OCI-M2 (cell line): Measurements from ENCODE around the gene COG8.
"Not testable (repeated sequence)": the region's sequence is repeated elsewhere in the genome, so short reads cannot be mapped to it uniquely, and the experiment has no call there.

Experiments used
- DNase-seq: peaks from one replicate; lab custom pipeline; 2025; ENCODE audit not compliant: unreplicated experiment; lab: John Stamatoyannopoulos, UW

Gene COG8, protein sequence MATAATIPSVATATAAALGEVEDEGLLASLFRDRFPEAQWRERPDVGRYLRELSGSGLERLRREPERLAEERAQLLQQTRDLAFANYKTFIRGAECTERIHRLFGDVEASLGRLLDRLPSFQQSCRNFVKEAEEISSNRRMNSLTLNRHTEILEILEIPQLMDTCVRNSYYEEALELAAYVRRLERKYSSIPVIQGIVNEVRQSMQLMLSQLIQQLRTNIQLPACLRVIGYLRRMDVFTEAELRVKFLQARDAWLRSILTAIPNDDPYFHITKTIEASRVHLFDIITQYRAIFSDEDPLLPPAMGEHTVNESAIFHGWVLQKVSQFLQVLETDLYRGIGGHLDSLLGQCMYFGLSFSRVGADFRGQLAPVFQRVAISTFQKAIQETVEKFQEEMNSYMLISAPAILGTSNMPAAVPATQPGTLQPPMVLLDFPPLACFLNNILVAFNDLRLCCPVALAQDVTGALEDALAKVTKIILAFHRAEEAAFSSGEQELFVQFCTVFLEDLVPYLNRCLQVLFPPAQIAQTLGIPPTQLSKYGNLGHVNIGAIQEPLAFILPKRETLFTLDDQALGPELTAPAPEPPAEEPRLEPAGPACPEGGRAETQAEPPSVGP

DNA sequence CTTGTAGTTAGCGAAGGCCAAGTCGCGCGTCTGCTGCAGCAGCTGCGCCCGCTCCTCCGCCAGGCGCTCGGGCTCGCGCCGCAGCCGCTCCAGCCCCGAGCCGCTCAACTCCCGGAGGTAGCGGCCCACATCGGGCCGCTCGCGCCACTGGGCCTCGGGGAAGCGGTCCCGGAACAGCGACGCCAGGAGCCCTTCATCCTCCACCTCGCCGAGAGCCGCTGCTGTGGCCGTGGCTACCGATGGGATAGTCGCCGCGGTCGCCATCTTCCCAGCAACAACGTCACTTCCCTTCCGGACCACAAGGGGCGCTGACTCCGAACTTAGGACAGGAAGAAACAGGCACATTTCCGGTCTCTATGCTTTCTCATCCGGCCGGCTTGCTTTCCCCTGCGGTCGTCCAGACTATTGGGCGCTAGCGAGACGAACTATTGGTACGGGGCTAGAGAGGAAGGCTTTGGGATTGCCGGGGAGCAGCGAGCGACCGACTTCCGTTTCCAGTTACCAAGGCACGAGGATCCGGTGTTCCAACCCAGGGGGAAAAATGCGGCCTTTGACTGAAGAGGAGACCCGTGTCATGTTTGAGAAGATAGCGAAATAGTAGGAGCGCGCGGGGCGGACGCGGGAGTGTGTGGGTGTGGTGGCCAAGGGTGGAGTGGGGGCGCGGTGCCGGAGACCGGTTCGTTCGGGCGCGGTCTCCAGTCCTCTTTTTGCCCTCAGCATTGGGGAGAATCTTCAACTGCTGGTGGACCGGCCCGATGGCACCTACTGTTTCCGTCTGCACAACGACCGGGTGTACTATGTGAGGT, at the start of gene COG8, which contains the start of gene NIP7:
COG8 (minus strand) TSS at position 276 of the 806 bp plus-strand sequence; CDS start at position 264, 12 bp downstream.
NIP7 (plus strand) TSS at position 484 of the 806 bp plus-strand sequence; CDS start at position 542, 58 bp downstream.
- DNase-seq, result peak; percentile 73

DNA sequence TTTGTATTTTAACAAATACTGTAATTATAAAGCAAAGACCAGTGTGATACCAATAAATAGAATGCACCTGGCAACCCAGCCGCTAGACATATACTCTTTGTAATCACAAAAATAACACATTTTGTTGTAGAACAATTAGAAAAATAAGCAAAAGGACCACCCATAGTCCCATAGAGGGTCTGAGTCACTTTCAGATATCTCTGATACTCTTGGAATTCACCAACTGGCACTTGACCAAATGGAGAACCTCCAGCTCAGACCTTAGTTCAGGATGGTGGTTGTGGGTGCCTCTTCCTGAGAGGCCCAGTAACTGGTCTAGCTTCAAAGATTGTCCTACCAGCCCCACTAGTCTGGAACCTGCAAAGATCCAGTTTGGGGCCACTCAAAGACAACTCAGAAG, 47.2 kb upstream of the COG8 start:
- DNase-seq, result no peak

DNA sequence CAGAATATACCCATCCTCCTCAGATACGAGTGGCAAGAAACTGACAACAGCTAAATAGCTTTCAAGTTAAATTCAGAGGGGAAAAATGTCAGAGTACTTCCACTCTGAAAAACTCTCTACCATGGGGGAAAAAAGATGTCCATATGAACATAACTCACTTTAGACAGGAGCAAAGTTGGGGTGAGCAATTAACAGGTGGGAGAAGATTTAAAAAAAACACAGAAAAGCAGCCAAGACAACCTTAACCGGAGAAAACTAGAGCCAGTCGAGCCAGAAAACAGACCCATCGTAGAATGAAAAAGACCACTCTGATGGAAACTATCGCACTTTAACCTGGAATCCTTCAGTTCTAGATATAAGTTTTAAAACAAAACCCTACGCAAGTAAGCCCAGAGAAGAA, 45.6 kb upstream of the COG8 start:
- no peak for DNase-seq

DNA sequence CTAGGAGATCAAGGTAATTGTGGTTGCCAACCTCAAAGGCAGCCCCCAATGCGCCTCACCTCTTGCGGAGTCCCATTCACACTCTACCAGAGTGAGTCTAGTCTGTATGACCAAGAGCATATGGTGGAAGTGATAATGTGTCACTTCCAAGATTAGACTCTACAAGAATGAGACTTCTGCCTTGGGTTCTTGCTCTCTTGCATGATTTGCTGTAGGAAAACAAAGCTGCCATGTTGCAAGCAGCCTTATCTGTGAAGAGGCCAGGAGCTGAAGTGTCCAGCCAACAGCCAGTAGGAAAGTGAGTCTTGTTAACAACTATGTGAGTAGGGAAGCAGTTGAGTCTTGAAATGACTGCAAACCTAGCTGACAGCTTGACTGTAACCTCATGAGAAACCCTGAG, 43.1 kb upstream of the COG8 start:
- no peak for DNase-seq

DNA sequence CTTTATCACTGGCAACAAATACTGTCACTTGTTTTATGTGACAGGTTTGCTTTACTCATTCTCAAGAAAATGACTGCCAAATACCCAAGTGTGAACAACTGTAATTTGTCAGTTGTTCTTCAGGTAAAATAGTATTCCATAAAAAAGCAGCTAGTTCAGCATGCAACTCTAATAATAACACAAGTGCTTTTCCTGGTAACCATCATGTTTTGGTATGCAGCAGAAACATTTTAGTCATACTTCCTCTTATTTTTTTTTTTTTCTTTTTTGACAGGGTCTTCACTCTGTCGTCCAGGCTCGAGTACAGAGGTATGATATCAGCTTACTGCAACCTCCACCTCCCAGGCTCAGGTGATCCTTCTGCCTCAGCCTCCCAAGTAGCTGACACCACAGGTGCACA, 41.9 kb upstream of the COG8 start:
- no peak for DNase-seq

DNA sequence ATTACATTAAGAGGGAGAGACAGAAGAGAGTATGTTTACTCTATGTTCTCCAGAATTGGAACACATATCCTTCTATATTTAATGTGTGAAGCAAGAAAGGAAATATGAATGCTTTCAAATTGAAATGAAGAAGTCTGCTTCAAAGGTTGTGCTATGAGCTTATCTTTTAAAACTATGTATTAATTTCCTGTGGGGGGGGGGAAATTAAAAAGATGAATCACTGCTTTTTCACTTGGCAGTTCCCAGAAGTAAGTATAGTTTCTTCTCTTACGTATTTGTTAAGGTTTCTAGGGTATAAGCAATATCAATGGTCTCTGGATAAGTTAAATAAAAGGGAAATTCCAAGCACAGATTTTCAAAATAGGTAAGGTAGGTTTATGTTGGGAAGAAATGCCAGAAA, 39.4 kb upstream of the COG8 start:
- DNase-seq, result no peak

DNA sequence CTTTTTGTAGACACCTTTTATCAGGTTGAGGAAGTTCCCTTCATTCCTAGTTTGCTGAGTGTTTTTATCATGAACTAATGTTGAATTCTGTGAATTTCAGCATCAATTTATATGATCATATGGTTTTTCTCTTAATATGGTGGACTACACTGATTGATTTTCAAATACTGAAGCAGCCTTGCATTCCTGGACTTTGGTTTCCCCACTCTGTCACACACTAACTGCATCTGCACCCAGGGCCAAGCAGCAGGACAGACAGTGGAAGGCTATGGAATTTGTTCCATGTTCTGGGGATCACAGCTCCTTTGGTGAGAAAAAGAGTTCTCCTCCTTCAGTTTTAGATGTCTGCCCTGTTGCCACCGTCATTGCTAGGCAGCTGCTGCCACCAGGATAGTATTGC, 38.7 kb upstream of the COG8 start:
- DNase-seq, result no peak

DNA sequence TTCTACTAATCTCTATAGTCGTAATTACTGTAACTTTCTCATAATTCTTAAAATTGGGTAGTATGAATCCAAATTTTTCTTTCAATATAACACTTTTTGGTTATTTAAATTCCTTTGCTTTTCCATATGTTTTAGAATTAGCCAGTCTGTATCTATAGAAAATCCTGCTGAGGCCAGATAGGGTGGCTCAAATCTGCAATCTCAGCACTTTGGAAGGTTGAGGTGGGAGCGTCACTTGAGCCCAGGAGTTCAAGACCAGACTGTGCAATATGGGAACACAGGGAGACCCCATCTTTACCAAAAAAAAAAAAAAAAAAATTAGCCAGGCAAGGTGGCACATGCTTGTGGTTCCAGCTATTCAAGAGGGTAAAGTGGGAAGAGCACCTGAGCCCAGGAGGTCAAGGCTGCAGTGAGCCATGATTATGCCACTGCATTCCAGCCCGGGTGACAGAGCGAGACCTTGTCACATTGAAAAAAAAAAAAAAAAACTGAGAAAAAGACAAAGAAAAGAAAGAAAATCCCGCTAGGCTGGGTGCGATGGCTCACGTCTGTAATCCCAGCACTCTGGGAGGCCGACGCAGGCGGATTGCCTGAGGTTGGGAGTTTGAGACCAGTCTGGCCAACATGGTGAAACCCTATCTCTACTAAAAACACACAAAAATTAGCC, 37.2 kb upstream of the COG8 start:
- no peak for DNase-seq

DNA sequence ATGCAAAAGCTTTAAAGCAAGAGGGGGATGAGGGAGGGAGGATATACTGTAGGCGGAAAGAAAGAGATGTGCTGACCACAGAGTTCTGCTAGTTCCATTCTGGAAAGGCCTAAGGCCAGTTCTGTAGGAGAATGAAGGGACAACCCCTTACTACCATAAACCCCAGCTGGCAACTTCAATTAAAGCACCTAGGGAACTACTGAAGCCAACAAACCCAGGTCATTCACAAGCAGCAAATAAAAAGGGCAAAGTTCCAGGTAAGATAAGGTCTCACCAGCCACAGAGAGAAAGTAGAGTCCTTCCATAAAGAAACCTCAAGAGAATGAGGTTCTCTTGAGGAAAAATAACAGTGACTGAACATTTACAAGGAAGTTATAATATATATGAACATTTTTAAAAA, 33.7 kb upstream of the COG8 start:
- no peak for DNase-seq

DNA sequence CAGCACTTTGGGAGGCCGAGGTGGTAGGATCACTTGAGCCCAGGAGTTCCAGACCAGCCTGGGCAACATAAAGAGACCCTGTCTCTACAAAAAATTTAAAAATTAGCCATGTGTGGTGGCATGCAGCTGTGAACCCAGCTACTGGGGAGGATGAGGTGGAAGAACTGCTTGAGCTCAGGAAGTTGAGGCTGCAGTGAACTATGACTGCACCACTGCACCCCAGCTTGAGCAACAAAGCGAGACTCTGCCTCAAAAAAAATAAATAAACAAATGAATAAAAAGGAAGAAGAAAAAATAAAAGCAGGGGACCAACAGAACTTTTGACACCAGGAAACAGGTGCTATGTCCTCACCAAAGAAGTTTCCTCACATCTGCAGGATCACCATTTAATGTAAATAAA, 32.2 kb upstream of the COG8 start:
- DNase-seq, result no peak

DNA sequence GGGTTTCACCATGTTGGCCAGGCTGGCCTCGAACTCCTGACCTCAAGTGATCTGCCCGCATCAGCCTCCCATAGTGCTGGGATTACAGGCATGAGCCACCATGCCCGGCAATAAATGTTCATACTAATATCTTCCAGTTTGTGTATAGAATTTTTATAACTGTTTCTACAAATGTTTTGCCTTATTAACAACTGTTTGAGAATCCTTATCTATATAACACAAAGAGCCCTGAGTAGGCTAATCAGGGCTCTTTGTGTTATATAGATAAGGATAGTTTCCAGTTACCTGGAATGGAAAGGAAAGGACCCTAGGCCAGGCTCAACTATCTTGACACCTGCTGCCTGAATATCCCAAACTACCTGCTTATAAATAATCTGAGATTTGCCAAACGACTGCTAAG, 29.5 kb upstream of the COG8 start:
- DNase-seq, result no peak

DNA sequence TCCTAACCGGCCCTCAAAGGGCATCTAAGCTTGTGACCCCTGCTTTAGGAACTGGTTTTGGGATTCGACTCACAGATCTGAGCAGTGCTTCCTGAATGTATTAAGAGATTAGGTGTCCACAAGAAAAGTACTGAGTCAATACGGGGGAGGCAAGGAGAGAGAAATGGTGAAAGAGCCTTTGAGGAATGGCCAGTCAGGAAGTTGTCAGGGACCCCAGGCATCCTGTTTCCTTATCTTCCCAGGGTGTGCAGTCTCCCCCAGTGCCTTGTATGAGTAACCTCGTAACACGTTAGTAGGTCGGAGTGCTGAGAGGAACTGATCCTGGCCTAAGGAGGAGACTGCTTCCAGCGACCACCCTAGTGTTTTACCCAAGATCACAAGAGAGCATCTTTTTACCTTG, 28.6 kb upstream of the COG8 start:
- DNase-seq, result no peak

DNA sequence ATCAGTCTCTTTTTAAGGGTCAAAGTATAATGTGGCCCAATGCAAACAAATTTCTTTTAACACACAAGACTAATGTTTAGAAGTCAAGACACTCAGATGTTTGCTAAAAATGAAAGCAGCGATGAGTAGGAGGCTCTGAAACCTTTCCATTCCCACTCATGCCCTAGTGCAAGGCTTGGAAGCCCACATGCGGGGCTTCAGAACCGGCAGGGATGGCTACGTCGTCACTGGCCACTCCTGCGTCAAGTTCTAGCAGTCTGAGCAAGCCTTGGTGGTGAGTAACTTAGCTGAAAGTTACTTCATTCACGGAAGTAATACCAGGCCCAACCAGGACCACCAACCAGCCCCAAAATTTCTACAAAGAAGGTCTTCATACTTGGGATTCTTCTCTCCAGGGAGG, 27.1 kb upstream of the COG8 start:
- DNase-seq, result no peak

DNA sequence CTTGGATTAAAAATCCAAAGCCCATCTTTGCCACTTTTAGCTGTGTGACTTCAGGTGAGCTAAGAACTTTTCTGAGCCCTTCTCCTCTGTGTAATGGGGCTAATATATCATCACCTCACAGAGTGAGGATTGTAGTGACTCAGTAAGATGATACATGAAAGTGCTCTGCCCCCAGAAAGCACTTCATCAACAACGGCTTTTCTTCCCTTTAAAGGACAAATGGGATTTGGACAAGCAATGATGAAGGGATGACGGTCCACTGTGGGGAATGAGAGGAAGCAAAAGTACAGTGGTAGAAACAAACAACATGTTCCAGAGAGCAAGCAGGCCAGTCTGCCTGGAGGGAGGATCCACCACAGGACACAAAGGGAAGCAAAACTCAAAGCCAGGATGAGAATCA, 26.5 kb upstream of the COG8 start:
- no peak for DNase-seq

DNA sequence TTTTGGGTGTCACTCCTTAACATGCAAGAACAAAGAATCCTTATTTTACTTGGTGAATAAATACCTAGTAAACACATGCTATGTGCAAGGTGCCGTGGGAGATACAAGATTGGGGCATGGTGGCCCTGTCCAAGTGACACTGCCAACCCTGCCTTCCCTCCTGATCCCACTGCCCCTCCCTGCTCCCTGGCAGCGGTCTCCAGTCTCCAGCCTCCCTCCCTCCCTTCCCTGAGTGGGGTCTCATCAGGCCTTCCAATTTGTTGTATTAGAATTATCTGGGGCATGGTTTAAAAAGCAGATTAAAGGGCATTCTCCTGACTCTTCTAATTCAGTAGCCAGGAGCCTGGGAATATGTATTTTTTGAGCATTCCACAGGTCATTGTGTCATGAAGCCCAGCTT, 24.7 kb upstream of the COG8 start:
- no peak for DNase-seq

DNA sequence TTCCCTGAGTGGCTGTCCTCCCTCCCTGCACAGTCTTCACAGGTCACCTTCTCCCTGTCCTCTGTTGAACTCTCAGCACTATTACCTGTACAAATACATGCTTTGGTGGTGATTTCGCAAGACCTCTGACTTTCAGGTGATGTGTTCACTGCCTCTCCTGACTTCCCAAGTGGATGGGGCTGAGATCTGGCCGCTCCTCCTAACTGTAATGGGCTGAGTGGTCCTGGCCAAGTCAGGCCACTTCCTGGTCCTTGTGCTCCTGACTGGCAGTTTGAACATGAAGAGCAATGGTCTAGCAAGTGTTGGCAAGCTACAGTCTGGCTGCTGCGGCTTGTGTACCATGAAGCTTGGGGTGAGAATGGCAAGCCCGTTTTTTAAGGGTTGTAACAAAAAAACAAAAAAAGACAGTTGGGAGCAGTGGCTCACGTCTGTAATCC, 23.9 kb upstream of the COG8 start:
- DNase-seq, result no peak

DNA sequence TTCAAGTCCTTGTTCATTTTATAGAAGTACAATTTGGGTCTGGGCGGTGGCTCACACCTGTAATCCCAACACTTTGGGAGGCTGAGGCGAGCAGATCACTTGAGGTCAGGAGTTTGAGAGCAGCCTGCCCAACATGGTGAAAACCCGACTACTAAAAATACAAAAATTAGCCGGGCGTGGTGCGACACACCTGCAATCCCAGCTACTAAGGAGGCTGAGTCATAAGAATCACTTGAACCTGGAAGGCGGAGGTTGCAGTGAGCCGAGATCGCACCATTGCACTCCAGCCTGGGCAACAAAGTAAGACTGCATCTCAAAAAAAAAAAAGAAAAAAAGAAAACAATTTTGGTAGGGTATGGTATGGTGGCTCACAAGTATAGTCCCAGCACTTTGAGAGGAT, 20.7 kb upstream of the COG8 start:
- not testable (repeated sequence) for DNase-seq

DNA sequence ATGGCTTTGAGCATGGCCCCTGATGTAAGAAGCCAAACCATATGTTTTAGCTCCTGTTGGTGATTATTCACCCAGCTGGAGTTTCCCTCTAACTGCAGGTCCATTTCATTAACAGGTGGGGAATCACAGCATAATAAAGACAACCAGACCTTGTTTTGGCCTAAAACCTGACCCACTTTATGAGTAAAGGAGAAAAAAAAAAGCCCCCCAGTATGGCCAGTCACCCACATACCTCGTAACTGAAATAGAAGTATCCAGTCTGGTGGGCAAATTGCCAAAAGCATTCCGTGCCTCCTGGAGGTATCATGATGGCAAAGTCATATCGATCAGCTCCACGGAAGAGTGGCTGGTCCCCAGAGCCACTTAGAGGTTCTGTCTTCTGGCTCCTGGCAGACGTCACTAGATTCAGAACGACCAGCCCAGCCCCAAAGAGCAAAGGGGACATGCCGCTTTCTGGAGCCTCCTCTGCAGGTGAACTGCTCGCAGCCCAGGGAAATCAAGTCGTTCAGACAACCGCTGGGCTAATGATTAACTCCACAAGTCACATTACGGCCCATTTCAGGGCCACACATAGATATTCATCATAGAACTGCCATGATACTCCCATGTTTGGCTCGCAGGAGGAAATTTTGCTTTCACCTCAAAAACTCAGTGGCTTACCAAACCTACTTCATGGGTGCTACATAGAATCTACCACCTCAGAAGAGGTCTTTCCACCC, 12.1 kb upstream of the COG8 start, which contains the start of gene TMED6:
TMED6 (minus strand) TSS at position 478 of the 719 bp plus-strand sequence; CDS start at position 445, 33 bp downstream.
- no peak for DNase-seq

DNA sequence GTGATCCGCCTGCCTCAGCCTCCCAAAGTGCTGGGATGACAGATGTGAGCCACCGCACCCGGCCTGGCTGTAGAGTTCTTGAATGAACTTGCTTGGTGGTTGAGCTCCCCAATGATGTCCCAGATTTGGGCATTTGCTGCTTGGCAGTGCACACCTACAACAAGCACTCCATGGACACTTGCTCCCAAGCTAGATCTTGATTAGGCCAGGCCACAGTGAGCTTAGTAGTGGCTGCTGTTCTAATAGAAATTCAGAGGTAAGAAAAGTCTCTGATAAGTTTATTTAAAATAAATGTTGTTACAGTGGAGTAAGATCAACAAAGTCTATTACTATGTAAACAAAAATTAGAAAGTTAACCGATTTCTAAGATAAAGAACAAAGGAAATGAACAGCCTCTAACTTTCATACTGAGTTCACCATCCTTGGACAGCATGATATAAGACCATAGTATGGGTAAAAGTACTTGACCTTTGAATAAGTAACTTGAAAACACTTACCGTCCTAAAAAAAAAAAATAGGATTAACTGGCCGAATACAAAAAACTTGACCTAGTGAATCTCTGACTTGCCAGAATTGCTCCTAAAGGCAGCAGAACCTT, 11.3 kb upstream of the COG8 start:
- no peak for DNase-seq

DNA sequence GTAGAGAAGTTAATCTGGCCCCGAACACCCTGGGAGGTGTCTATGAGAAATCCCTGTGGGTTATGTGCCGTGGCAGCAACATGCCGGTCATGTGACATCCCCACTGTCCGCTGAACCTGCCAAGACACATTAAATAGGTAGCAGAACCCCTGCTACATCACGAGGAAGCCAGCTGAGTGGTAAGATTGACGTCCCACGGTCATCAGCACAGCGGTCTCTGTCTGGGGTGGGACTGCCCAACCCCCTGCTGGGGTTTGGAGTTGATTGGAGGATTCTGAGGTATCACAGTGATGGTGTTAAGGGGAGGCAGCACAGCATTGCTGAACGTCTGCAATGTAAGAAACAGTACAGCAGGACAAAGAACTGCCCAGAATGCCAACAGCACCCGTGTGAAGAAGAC, 10.2 kb upstream of the COG8 start:
- no peak for DNase-seq
